IMR-90 (cell line): ENCODE data around the gene S100A3. TPM values are rescaled to one million over a fixed set of nuclear protein-coding genes. Genes with fewer than 3 reads are reported as not detected.

ENCODE experiments used
- ATAC-seq: fragments of 200-7000 bp; cut with Tn5 transposase; 2 replicates; pipeline ENCODE4 v1.9.1; 2020; ENCODE audit warnings: low read depth, mild to moderate bottlenecking, moderate library complexity
- BruUV-seq: library from RNA; stranded (reverse); fragments of 400-500 nt; replicated peaks from 2 replicates; lab custom pipeline; 2021; lab: Mats Ljungman, UMichigan
- CTCF ChIA-PET: fragments of 300-600 bp; formaldehyde crosslinking; extraction: SDS; loops from one replicate; lab custom pipeline; 2021; ENCODE audit warnings: antibody characterized with exemption; lab: Yijun Ruan, JAX
- POLR2A ChIA-PET: fragments of 300-600 bp; sonication (Branson Sonifier 250); formaldehyde crosslinking; loops from one replicate; lab custom pipeline; 2022; ENCODE audit warnings: antibody characterized with exemption; ENCODE audit not compliant: unreplicated experiment; lab: Charles Lee
- DNase-seq: peaks from one replicate; pipeline ENCODE4 v3.0.0; 2013
- H2AFZ ChIP-seq: replicated peaks from 2 replicates; pipeline ENCODE3; 2013; ENCODE audit warnings: low read length, mild to moderate bottlenecking; ENCODE audit not compliant: poor library complexity
- H2AK5ac ChIP-seq: 2 replicates; pipeline ENCODE4 v1.6.1; 2013; ENCODE audit warnings: low read depth, low read length, inconsistent platforms
- H2AK9ac ChIP-seq: replicated peaks from 2 replicates; pipeline ENCODE3; 2013; ENCODE audit warnings: mild to moderate bottlenecking, low read depth, low read length, moderate library complexity; ENCODE audit not compliant: poor library complexity
- H2BK120ac ChIP-seq: 2 replicates; pipeline ENCODE4 v1.6.1; 2013; ENCODE audit warnings: low read depth, low read length, inconsistent platforms
- H2BK15ac ChIP-seq: 3 replicates; pipeline ENCODE4 v1.6.1; 2013; ENCODE audit warnings: low read depth, low read length, inconsistent platforms
- H2BK20ac ChIP-seq: 2 replicates; pipeline ENCODE4 v1.6.1; 2013; ENCODE audit warnings: low read depth, mild to moderate bottlenecking, inconsistent platforms, low read length, moderate library complexity
- H2BK5ac ChIP-seq: 2 replicates; pipeline ENCODE4 v1.6.1; 2013; ENCODE audit warnings: mild to moderate bottlenecking, low read depth, low read length, inconsistent platforms; ENCODE audit not compliant: poor library complexity, severe bottlenecking
- H3K14ac ChIP-seq: replicated peaks from 2 replicates; pipeline ENCODE4 v1.6.1; 2013; ENCODE audit warnings: low read depth, low read length, inconsistent platforms
- H3K18ac ChIP-seq: 2 replicates; pipeline ENCODE4 v1.6.1; 2013; ENCODE audit warnings: low read depth, low read length, control low read depth
- H3K23ac ChIP-seq: 2 replicates; pipeline ENCODE4 v1.6.1; 2013; ENCODE audit warnings: low read depth, low read length, inconsistent platforms
- H3K27ac ChIP-seq: 2 replicates; pipeline ENCODE4 v1.5.1; 2013; ENCODE audit warnings: mild to moderate bottlenecking, control low read depth, low read length; ENCODE audit not compliant: insufficient read depth
- H3K27me3 ChIP-seq: 2 replicates; pipeline ENCODE4 v1.6.1; 2013; ENCODE audit warnings: low read length; ENCODE audit not compliant: control insufficient read depth, insufficient read depth
- H3K36me3 ChIP-seq: 2 replicates; pipeline ENCODE4 v1.6.1; 2013; ENCODE audit warnings: low read length, mixed read lengths; ENCODE audit not compliant: control insufficient read depth, insufficient read depth
- H3K4ac ChIP-seq: 2 replicates; pipeline ENCODE4 v1.6.1; 2013; ENCODE audit warnings: low read depth, low read length, inconsistent platforms
- H3K4me1 ChIP-seq: 2 replicates; pipeline ENCODE4 v1.6.1; 2013; ENCODE audit warnings: low read length, mixed read lengths; ENCODE audit not compliant: control insufficient read depth, insufficient read depth
- H3K4me2 ChIP-seq: 2 replicates; pipeline ENCODE4 v1.6.1; 2013; ENCODE audit warnings: low read depth, mild to moderate bottlenecking, control low read depth, low read length, moderate library complexity
- H3K4me3 ChIP-seq: 2 replicates; pipeline ENCODE4 v1.5.1; 2013; ENCODE audit warnings: low read depth, mild to moderate bottlenecking, control low read depth, low read length, moderate library complexity; ENCODE audit not compliant: insufficient read depth
- H3K56ac ChIP-seq: 2 replicates; pipeline ENCODE4 v1.6.1; 2013; ENCODE audit warnings: low read length, inconsistent platforms; ENCODE audit not compliant: insufficient read depth; ENCODE audit errors: extremely low read depth
- H3K79me1 ChIP-seq, 2 experiments: 2 replicates each; pipeline ENCODE4 v1.6.1; 2013; ENCODE audit warnings: low read length in 2 of 2, inconsistent platforms in 1 of 2, low read depth in 1 of 2
- H3K9ac ChIP-seq: 2 replicates; pipeline ENCODE4 v1.6.1; 2013; ENCODE audit warnings: low read depth, low read length, control low read depth
- H3K9me1 ChIP-seq: 2 replicates; pipeline ENCODE4 v1.6.1; 2013; ENCODE audit warnings: low read length, inconsistent platforms; ENCODE audit not compliant: insufficient read depth
- H3K9me3 ChIP-seq: 2 replicates; pipeline ENCODE4 v1.6.1; 2013; ENCODE audit warnings: low read length; ENCODE audit not compliant: control insufficient read depth, insufficient read depth
- H4K20me1 ChIP-seq: 2 replicates; pipeline ENCODE4 v1.6.1; 2013; ENCODE audit warnings: low read length, inconsistent platforms; ENCODE audit not compliant: insufficient read depth
- H4K5ac ChIP-seq: 2 replicates; pipeline ENCODE4 v1.6.1; 2013; ENCODE audit warnings: mild to moderate bottlenecking, low read depth, low read length, control low read depth
- H4K8ac ChIP-seq, 2 experiments: 2 replicates each; pipeline ENCODE4 v1.6.1; 2013; ENCODE audit warnings: low read depth in 2 of 2, low read length in 2 of 2, control low read depth in 1 of 2, inconsistent platforms in 1 of 2
- H4K91ac ChIP-seq: 2 replicates; pipeline ENCODE4 v1.6.1; 2013; ENCODE audit warnings: low read depth, low read length, inconsistent platforms; ENCODE audit not compliant: insufficient read depth
- CEBPB ChIP-seq: IDR thresholded peaks from 2 replicates; pipeline ENCODE4 v1.6.1; 2012; ENCODE audit warnings: low read depth, low read length, improper control_type of control experiment
- POLR2A ChIP-seq: IDR thresholded peaks from 2 replicates; pipeline ENCODE4 v1.6.1; 2012; ENCODE audit warnings: mild to moderate bottlenecking, low read depth, low read length
- WGBS, 2 experiments: methylation state at CpG; one replicate each; pipeline versions ENCODE4 v1.1.5 to v1.1.7; 2013; ENCODE audit warnings: missing lambda C conversion rate in 2 of 2; ENCODE audit not compliant: insufficient read length in 1 of 2; ENCODE audit errors: extremely low coverage in 2 of 2; 5-methylcytosine and 5-hydroxymethylcytosine counted together
- dilution Hi-C: fragments of 300-500 bp; cut with HindIII; formaldehyde crosslinking; loops from one replicate; pipeline ENCODE4 v1.14.3; 2018; ENCODE audit warnings: low sequenced_read_pairs; ENCODE audit not compliant: unreplicated experiment
- in situ Hi-C: fragments of 300-500 bp; cut with MboI; formaldehyde crosslinking; loops from 3 replicates; pipeline ENCODE4 v1.14.3; 2019; ENCODE audit warnings: low sequenced_read_pairs, inconsistent platforms, mixed read lengths
- intact Hi-C: fragments of 100-400 bp; cut with micrococcal nuclease; formaldehyde crosslinking; loops from 2 replicates; pipeline ENCODE4 v1.10.0; 2022
- polyA plus RNA-seq, 3 experiments: library from polyadenylated mRNA; depleted of rRNA; stranded (reverse); fragments of >200 nt; gene quantifications; 2 replicates each; pipeline ENCODE4 v1.2.3, GENCODE V29; 2012; ENCODE audit warnings: low replicate concordance in 1 of 3
- total RNA-seq: library from RNA; depleted of rRNA; stranded (reverse); fragments of >200 nt; gene quantifications from 2 replicates; pipeline ENCODE4 v1.2.3, GENCODE V29; 2012

S100A3 gene
- total and polyA plus RNA-seq, 2 of the 4 experiments (the other 2 are of a cell fraction), result 2.9 to 4.5 TPM

- Histone ChIP-seq H2BK120ac (no peak overlapping the region), H3K79me1 (peaks cover 0 to 18% of the 10 kb centered on the region in 2 experiments; a peak in 2 of 4 replicates), H3K23ac (no peak overlapping the region), H4K5ac (no peak overlapping the region), H3K14ac (no peak overlapping the region), H4K20me1 (no peaks in the 10 kb centered on the region; the same call in 1 of the 2 replicates), H2AFZ (no peak overlapping the region), H3K27me3 (no peaks in the 10 kb centered on the region), H3K18ac (no peak overlapping the region), H4K91ac (no peak overlapping the region), H2AK9ac (peak overlapping the region; percentile 25), H3K56ac (no peak overlapping the region), H4K8ac (no peak overlapping the region), H3K4me3 (no peak overlapping the region), H3K9me3 (no peaks in the 10 kb centered on the region), H2AK5ac (no peak overlapping the region), H2BK5ac (no peak overlapping the region), H3K27ac (no peak overlapping the region), H3K9me1 (peaks cover 8% of the 10 kb centered on the region; the same call in 1 of the 2 replicates), H2BK20ac (no peak overlapping the region), H2BK15ac (no peak overlapping the region), H3K36me3 (no peaks in the 10 kb centered on the region), H3K4ac (no peak overlapping the region), H3K4me2 (no peak overlapping the region), H3K4me1 (peaks cover 15% of the 10 kb centered on the region), H3K9ac (no peak overlapping the region)
- dilution Hi-C loops (no loop called here), intact Hi-C loops (no loop called here), in situ Hi-C loops (loop anchor here (25.0 kb wide), 1 partner anchor 435 kb away; the partner anchor contains the start of genes CREB3L4, CRTC2 and SLC39A1)
- BruUV-seq, result no TSS peak
- DNase-seq (peak; percentile 66), ATAC-seq (no peak)
- ChIA-PET CTCF (no interaction called here), POLR2A (no interaction called here)
- WGBS, 2 experiments, result 22% methylated on average over 1 of the region's 8 CpGs; no CpG with 5 or more reads in 1 of the 2 experiments
- TF ChIP-seq POLR2A (no peak), CEBPB (peak; percentile 51; the same call in 1 of the 2 replicates)
Measured at GRCh38 chr1:153527023-153527682, 21.9 kb downstream of the S100A3 start.
